GM21367 (cell line): Measurements from ENCODE around the gene RSF1.

ENCODE experiments used
- ATAC-seq: cut with Tn5 transposase; IDR thresholded peaks from one replicate; pipeline ENCODE4 v1.9.1; 2021; ENCODE audit not compliant: unreplicated experiment

Gene RSF1

DNA sequence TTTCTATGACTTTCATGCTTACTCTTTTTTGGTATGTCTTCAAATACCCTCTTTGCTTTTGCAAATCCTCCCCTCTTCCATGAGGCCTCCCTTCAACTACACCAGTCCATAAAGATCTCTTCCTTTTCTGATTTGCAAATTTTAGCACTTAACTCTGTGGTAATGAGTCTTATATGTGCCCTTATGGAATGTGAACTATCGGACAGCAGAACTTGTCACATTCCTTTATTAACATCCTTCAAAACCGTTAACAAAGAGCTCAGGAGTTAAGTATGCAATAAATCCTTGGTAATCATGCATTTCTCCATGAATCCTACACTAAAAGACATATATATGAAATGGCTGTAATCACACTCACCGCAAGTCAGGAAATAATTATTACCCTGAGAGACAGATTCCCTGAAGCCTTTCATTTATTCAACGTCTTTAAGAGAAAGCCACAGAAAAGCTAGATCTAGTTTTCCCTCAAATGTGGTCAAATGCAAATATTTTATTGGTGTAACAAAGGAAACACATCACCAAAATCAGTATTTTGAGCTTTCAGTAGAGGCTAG lies 190.3 kb downstream of the RSF1 start:
- no peak for ATAC-seq

DNA sequence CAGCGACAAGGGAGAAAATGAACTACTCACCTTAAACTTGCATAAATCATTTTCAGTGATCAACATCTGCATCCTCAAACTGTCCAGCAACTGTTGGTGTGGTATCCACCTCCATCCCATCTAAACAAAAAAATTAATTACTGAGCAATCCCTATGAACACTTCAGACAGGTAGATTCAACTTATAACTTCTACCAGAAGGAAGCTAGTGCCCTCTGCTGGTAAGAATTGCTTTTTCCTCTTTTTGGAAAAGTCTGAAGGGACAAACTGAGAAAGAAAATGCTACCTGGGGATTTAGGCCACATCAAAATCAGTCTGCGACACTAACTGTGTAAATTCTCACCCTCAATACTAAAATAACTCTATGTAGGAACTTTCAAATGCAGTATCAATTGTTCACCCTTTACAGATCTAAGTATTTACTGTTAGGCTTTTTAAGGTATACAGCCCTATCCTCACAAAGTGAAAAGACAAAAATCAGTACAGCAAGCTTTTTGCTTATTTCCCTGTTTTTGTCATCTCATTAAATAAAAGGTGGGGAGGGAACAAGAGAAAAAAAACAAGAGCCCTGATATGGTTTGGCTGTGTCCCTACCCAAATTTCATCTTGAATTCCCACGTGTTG lies 200.8 kb downstream of the RSF1 start:
- ATAC-seq = no peak

DNA sequence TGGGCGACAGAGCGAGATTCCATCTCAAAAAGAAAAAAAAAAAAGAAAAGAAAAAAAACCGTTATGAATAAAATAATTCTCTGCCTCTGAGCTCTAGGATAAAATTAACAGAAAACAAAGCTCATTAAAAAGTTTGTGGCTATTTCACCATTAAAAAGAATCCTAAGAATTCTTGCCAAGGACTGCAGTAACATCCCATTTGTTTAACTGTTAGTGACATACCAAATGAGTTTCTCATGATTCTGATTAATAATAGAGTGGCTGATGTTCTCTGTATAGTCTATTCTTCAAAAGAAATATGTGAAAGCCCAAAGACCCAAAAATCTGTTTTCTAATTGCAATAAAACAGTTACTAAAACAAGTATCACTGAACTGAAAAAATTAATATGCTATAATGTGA lies 202.6 kb downstream of the RSF1 start:
- no peak for ATAC-seq

DNA sequence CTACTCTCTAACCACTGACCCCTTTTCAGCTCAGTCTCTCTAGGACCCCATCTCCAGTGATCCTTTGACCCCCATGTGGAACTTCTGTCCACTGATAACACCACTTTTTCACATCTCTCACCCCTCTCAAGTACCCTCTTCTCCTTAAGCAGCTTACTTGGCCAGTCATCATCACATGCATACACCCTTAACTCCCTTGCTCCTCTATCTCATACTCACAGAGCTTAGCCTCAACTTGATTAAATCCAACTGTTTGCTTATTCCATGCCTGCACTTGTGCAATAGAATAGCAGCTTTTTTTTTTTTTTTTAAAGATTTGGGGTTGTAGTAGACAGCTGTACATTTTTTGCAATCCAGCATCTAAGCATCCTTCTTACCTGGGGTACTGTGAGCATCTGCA lies 208.6 kb downstream of the RSF1 start:
- no peak for ATAC-seq
